GM21367 (cell line): Measurements from ENCODE around the gene ESRRA.

Source experiments
- ATAC-seq: cut with Tn5 transposase; IDR thresholded peaks from one replicate; pipeline ENCODE4 v1.9.1; 2021; ENCODE audit not compliant: unreplicated experiment

The ESRRA gene

DNA sequence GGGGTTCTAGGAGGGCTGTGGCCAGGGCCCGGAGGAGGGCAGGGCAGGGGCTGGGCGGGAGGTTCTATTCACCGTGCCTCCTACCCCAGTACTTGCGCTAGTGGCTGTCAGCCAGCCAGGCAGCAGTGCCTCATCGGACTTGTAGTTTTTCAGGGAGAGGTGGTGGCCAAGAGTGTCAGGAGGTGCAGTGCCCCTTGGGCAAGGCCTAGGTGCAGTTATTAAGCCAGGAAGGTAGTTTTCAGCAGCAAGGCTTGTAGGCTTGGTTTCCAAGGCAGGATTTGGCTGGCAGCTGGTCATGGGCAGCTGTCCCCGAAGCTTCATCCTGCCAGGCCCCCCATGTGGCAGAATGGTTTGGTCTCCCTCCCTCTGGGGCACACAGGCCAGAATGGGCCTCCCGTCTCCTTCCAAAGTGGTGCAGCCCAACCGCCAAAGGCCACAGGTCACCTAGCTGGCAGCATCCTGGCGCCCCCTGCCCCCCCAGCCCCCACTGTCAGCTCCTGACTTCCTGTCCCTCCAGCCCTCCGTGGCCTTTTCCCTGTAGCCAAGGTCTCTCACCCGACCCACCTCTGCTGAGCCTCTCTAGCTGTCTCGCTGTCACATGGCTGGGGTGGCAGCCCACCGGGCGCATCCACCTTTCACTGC lies 43.2 kb downstream of the ESRRA start:
- no peak for ATAC-seq

DNA sequence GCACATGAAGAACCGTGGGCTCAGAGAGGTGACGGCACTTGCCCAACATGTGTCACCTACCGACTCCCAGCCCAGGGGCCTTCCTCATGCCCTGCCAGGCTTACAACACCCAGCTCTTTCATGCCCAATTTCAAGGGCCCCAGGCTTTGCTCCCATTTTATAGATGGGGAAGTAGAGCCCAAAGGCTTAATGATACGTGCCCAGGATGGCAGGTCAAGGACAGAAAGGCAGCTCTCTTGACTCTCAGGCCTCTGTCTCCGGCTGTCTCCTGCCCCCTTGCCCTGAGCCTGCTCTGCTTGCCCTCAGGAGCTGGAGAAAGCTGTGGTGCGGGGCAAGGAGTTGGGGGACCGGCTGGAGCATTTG lies 43.7 kb downstream of the ESRRA start:
- ATAC-seq: no peak

DNA sequence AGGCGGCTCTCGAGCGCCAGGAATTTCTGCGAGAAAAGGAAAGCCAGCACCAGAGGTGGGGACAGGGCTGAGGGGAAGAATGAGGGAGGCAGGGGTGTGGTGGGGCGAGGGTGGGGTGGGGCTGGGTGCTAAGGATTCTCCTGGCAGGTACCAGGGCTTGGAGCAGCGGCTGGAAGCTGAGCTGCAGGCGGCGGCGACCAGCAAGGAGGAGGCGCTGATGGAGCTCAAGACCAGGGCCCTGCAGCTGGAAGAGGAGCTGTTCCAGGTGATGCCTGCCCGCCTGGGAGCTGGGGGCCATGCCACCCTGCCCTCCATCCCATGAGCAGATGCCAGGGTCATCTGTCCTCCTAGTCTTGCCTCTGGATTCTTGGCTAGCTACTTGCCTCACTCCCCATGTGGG lies 44.1 kb downstream of the ESRRA start:
- ATAC-seq: no peak

- no peak for ATAC-seq
Measured at GRCh38 chr11:64351136-64351631, 45.9 kb downstream of the ESRRA start.

- ATAC-seq: no peak
Measured at GRCh38 chr11:64352099-64352994, 47.0 kb downstream of the ESRRA start.

GRCh38 chr11:64352995-64353714 lies 47.8 kb downstream of the ESRRA start:
- no peak for ATAC-seq

DNA sequence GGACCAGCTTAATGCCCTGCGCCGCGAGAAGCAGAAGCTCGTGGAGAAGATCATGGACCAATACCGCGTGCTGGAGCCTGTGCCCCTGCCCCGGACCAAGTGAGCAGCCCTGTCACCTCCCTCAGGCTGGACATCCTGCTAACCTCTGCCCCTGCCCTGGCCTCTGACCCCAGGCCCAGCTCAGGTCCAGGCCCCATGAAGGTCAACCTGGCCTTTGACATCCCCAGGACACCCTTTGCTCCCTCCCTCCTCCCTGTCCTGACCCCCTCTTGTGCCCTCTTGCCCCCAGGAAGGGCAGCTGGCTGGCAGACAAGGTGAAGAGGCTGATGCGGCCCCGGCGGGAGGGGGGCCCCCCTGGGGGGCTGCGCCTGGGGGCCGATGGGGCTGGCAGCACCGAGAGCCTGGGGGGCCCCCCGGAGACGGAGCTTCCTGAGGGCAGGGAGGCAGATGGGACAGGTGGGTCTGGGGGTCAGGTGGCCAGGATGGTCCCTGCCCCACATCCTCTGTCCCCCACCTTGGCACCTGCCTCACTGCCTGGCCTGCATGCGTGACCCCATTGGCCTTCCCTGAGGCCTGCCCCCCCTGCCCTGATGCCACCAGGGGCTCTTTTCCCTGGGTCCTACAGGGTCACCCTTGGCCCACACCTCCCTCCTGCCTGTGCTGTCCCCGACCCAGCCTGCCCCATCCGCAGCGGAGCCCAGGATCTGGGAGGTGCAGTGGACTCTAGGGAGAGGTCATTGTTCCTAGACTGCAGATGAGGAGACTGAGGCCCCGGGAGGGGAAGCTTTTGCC lies 48.6 kb downstream of the ESRRA start:
- ATAC-seq: no peak

DNA sequence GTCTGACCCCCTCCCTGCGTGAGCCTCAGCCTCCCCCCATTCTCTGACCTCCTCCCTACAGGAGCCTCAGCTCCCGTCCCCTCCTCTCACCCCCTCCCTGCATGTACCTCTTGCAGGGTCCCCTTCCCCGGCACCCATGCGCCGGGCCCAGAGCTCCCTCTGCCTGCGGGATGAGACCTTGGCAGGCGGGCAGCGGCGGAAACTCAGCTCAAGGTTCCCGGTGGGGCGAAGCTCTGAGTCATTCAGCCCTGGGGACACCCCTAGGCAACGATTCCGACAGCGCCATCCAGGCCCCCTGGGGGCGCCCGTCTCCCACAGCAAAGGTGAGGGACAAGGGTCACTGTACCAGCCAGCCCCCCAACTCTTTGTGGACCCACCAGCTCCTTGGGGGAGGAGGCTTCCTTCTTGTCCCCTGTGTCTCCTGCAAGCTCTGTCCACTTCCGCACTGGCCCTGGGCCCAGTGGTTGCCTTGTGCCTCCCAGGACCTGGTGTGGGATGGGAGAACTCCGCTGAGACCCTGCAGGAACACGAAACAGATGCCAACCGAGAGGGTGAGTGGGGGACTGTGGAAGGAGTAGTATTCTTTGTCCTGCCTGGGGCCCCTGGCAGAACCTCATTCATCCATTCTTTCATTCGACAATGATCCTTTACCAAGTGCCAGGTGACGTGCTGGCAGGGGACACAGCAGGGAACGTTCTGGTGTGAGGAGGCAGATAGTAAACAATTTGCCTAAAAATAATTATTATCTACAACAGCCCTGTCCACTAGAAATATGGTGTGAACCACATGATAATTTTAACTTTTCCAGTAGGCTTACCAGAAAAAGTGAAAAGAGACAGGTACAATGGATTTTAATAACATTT lies 50.0 kb downstream of the ESRRA start:
- no peak for ATAC-seq

DNA sequence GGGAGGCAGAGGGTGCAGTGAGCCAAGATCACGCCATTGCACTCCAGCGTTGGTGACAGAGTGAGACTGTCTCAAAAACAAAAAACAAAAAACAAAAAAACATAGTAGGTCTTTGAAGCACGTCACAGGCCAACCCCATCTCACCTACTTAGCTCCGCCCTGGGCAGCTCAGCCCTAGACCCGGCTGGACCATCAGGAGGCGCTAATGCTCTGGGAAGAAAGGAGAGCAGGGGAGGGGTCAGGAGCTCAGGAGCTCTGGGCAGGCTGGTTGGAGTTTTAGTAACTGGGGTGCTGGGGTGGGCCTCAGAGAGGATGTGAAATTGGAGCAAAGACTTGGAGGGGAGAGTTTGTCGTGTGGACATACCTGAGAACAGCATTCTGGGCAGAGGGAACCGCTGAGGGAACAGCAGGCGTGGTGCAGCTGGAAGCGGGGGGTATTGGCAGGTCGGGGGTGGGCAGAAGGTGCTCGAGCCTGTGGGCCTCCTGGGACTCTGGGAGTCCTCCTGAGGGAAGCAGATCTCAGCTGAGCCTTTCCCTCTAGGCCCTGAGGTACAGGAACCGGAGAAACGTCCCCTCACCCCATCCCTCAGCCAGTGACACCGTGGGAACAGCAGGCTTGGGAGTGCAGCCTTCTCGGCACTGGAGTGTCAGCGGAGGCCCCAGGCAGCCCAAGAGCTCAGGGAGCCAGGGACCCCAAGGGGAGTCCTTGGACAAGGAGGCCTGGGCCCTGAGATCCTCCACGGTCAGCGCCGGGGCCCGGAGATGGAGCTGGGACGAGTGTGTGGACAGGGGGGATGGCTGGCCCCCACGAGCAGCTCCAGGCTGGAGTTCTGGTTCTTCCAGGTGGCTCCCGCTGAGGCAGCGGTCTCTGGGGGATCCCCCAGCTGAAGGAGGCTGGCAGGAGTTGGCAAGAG lies 51.4 kb downstream of the ESRRA start:
- ATAC-seq: no peak

DNA sequence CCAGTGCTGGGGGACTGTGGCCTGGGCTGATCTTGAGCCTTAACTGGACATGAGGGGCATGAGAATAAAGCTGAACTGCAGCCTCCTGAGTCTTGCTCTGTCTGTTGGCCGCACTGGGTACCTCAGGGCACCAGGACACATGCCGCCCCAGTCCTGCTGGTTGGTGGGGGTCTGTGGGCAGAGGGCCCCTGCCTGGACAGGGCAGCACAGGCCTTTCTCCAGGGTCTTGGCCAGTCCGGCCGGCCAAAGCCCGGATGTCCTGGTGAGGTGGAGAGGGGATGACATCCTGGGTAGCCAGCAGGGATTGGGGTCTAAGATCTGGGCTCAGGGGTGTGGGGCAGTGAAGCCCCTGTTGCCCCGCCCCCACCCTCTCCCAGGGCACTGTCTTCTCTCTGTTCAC lies 52.1 kb downstream of the ESRRA start:
- no peak for ATAC-seq

DNA sequence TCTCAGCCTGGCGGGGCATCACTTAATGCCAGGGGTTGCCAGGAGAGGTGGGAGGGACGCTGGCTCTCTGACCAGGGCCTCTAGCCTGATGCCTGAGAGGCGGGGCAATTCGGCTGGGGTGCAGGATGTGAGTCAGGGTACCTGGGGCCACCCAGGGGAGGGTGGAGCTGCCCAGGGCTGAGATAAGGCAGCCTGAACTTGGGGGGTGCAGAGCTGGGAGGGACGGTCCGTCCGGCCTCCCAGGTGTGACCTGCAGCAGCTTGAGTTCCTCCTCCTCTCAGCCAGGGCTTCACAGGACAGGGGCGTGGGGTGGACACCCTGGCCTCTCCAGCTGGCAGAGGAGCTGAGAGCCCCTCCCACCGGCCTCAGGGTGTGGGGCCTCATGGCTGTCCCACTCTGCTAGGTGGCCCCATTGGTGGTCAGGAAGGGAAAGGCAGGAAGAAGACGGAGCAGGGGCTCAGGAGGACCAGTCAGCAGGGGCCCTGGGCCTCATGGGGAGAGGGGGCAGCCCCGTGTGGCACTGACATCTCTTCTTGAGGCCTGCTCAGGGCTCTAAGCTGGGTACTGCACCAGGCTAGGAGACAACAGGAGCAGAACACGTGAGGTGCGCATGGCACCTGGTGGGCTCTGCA lies 52.7 kb downstream of the ESRRA start:
- no peak for ATAC-seq

DNA sequence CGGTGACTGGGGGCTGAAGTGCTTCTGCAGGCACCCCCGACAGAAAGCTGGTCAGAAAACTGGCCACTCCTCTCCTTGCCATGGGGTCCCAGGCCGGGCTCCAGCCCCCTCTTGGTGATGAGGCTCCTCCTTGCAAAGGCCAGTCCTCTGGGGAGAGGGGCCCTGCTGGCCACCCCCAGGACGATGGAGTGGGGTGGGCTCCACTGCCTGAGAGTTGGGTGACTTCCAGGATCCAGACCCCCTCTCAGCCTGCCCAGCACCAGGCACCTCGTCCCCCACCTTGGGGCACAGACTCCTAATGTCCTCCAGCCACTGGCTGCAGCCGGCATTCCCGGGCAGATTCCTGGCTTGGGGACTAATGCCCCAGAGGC lies 53.2 kb downstream of the ESRRA start:
- ATAC-seq: no peak

GRCh38 chr11:64358907-64359711 lies 53.8 kb downstream of the ESRRA start, which contains the start of gene RPS6KA4:
Gene RPS6KA4 (plus strand): TSS chr11:64359162. CDS start chr11:64359236, 74 bp downstream.
- peak; percentile 43 for ATAC-seq

- no peak for ATAC-seq
Measured at GRCh38 chr11:64359712-64360445, 54.6 kb downstream of the ESRRA start.

GRCh38 chr11:64360448-64360921 lies 55.2 kb downstream of the ESRRA start:
- no peak for ATAC-seq

DNA sequence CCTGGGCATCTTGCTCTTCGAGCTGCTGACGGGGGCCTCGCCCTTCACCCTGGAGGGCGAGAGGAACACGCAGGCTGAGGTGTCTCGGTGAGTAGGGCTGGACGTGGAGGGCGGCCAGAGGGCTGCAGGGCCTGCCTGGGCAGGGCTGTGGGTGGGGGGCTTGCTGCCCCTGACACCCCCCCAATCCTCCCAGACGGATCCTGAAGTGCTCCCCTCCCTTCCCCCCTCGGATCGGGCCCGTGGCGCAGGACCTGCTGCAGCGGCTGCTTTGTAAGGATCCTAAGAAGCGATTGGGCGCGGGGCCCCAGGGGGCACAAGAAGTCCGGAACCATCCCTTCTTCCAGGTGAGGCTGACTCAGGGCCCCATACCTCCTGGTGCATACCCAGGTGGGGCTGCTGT lies 56.3 kb downstream of the ESRRA start:
- no peak for ATAC-seq

GRCh38 chr11:64362339-64362738 lies 57.0 kb downstream of the ESRRA start:
- ATAC-seq: no peak
